NK-92 treated with Interleukin-12 subunit alpha and Interleukin-12 subunit beta, amount 100 ng/mL, for 24 hours (cell line): ENCODE results near the gene IZUMO1.
A peak's percentile ranks its signal among the peaks of the same experiment; 100 is the strongest.
"Not testable (repeated sequence)": the region's sequence is repeated elsewhere in the genome, so short reads cannot be mapped to it uniquely, and the experiment has no call there.

Experiments used
- DNase-seq: peaks from one replicate; lab custom pipeline; 2025; lab: John Stamatoyannopoulos, UW

IZUMO1 gene

GRCh38 chr19:48746738-48747575 lies at the start of gene IZUMO1:
TSS of gene IZUMO1 (minus strand) at chr19:48746909. CDS start at chr19:48745859, 1,050 bp downstream.
- peak; percentile 74 for DNase-seq

GRCh38 chr19:48795685-48796070 lies 49.0 kb upstream of the IZUMO1 start:
- DNase-seq = no peak

GRCh38 chr19:48795055-48795684 lies 48.5 kb upstream of the IZUMO1 start:
- DNase-seq = no peak

- DNase-seq = no peak
Observed at GRCh38 chr19:48794291-48794690, 47.6 kb upstream of the IZUMO1 start.

- no peak for DNase-seq
Observed at GRCh38 chr19:48793271-48793670, 46.6 kb upstream of the IZUMO1 start.

- not testable (repeated sequence) for DNase-seq
Observed at GRCh38 chr19:48787331-48787730, 40.6 kb upstream of the IZUMO1 start.

- DNase-seq = not testable (repeated sequence)
Observed at GRCh38 chr19:48786422-48786821, 39.7 kb upstream of the IZUMO1 start.

GRCh38 chr19:48784527-48784926 lies 37.8 kb upstream of the IZUMO1 start:
- DNase-seq = no peak

- DNase-seq = no peak
Observed at GRCh38 chr19:48780631-48781391, 34.1 kb upstream of the IZUMO1 start.

GRCh38 chr19:48779636-48780035 lies 32.9 kb upstream of the IZUMO1 start:
- DNase-seq = no peak

- no peak for DNase-seq
Observed at GRCh38 chr19:48777720-48778119, 31.0 kb upstream of the IZUMO1 start.

- DNase-seq = no peak
Observed at GRCh38 chr19:48777139-48777538, 30.4 kb upstream of the IZUMO1 start.

- DNase-seq = no peak
Observed at GRCh38 chr19:48772503-48772953, 25.8 kb upstream of the IZUMO1 start.

- no peak for DNase-seq
Observed at GRCh38 chr19:48770734-48771472, 24.2 kb upstream of the IZUMO1 start.

GRCh38 chr19:48770266-48770665 lies 23.6 kb upstream of the IZUMO1 start:
- no peak for DNase-seq

GRCh38 chr19:48768994-48769713 lies 22.4 kb upstream of the IZUMO1 start:
- DNase-seq = no peak

GRCh38 chr19:48768171-48768753 lies 21.6 kb upstream of the IZUMO1 start:
- DNase-seq = not testable (repeated sequence)

- not testable (repeated sequence) for DNase-seq
Observed at GRCh38 chr19:48765816-48766215, 19.1 kb upstream of the IZUMO1 start.

- no peak for DNase-seq
Observed at GRCh38 chr19:48760504-48761205, 13.9 kb upstream of the IZUMO1 start.

GRCh38 chr19:48757741-48758144 lies 11.0 kb upstream of the IZUMO1 start:
- DNase-seq = no peak
